WTC11 (cell line): Measurements from ENCODE around the gene KAT7. TPM values are rescaled to one million over a fixed set of nuclear protein-coding genes. Genes with fewer than 3 reads are reported as not detected.

Source experiments
- ATAC-seq: fragments of 200-7000 bp; cut with Tn5 transposase; 2 replicates; pipeline ENCODE4 v1.10.0; 2021; ENCODE audit warnings: mild to moderate bottlenecking, moderate library complexity
- CTCF ChIA-PET: fragments of 300-600 bp; sonication (Branson Sonifier 250); formaldehyde crosslinking; loops from one replicate; lab custom pipeline; 2021; ENCODE audit warnings: antibody characterized with exemption; lab: Charles Lee
- POLR2A ChIA-PET: fragments of 350-600 bp; sonication (Branson Sonifier 250); formaldehyde crosslinking; loops from one replicate; lab custom pipeline; 2021; ENCODE audit warnings: antibody characterized with exemption; lab: Charles Lee
- DNase-seq: peaks from one replicate; pipeline ENCODE4 v3.0.0; 2021; ENCODE audit warnings: low spot score
- H3K27ac Mint-ChIP-seq: 2 replicates; pipeline ENCODE4 v1.8.0; 2021; ENCODE audit warnings: mixed read lengths
- H3K27me3 Mint-ChIP-seq: 2 replicates; pipeline ENCODE4 v1.8.0; 2021; ENCODE audit warnings: low read depth, mild to moderate bottlenecking, moderate library complexity, mixed read lengths
- H3K36me3 Mint-ChIP-seq: 2 replicates; pipeline ENCODE4 v1.8.0; 2021; ENCODE audit warnings: mixed read lengths
- H3K4me1 Mint-ChIP-seq: 2 replicates; pipeline ENCODE4 v1.8.0; 2022; ENCODE audit warnings: mixed read lengths
- H3K4me3 Mint-ChIP-seq: 2 replicates; pipeline ENCODE4 v1.8.0; 2021; ENCODE audit warnings: mild to moderate bottlenecking, moderate library complexity, mixed read lengths
- H3K9me3 Mint-ChIP-seq: 2 replicates; pipeline ENCODE4 v1.8.0; 2021; ENCODE audit warnings: mixed read lengths
- NFE2L1 ChIP-seq: sonication (generic); formaldehyde crosslinking; IDR thresholded peaks from 2 replicates; pipeline ENCODE4 v1.8.1; 2023; ENCODE audit warnings: missing genetic modification reagents
- NR1H2 ChIP-seq: sonication (generic); formaldehyde crosslinking; IDR thresholded peaks from 2 replicates; pipeline ENCODE4 v1.9.0; 2021; ENCODE audit warnings: mild to moderate bottlenecking, moderate library complexity, missing genetic modification reagents
- NR2C2 ChIP-seq: sonication (generic); formaldehyde crosslinking; IDR thresholded peaks from 2 replicates; pipeline ENCODE4 v1.8.0; 2022; ENCODE audit warnings: mild to moderate bottlenecking, missing genetic modification reagents
- OVOL2 ChIP-seq: fragments of 250-450 bp; sonication (Bioruptor Pico); IDR thresholded peaks from 2 replicates; pipeline ENCODE4 v1.9.0; 2021; ENCODE audit warnings: mild to moderate bottlenecking, borderline replicate concordance
- ZBTB21 ChIP-seq: sonication (generic); formaldehyde crosslinking; IDR thresholded peaks from 2 replicates; pipeline ENCODE4 v1.8.1; 2023; ENCODE audit warnings: mild to moderate bottlenecking, missing genetic modification reagents, borderline replicate concordance
- ZNF219 ChIP-seq: sonication (generic); formaldehyde crosslinking; IDR thresholded peaks from 2 replicates; pipeline ENCODE4 v1.8.0; 2023; ENCODE audit warnings: missing genetic modification reagents, mild to moderate bottlenecking, borderline replicate concordance
- ZNF396 ChIP-seq: fragments of 250-450 bp; sonication (Bioruptor Pico); IDR thresholded peaks from 2 replicates; pipeline ENCODE4 v1.8.0; 2021; ENCODE audit warnings: mild to moderate bottlenecking, moderate library complexity, borderline replicate concordance
- ZNF416 ChIP-seq: fragments of 250-450 bp; sonication (Bioruptor Pico); IDR thresholded peaks from 2 replicates; pipeline ENCODE4 v1.9.0; 2021; ENCODE audit warnings: mild to moderate bottlenecking, inconsistent platforms
- total RNA-seq: library from RNA; stranded (reverse); gene quantifications from 3 replicates; pipeline ENCODE4 v1.2.3, GENCODE V29; 2021
- TF ChIP-seq, protein P1 (sequence below): sonication (generic); formaldehyde crosslinking; IDR thresholded peaks from 2 replicates; pipeline ENCODE4 v1.8.0; 2023; ENCODE audit warnings: missing genetic modification reagents, mild to moderate bottlenecking, borderline replicate concordance
- TF ChIP-seq, protein P2 (sequence below): sonication (generic); formaldehyde crosslinking; IDR thresholded peaks from 2 replicates; pipeline ENCODE4 v1.8.1; 2022; ENCODE audit warnings: low read depth, missing genetic modification reagents, borderline replicate concordance
- TF ChIP-seq, protein P3 (sequence below): sonication (generic); formaldehyde crosslinking; IDR thresholded peaks from 2 replicates; pipeline ENCODE4 v1.8.1; 2022; ENCODE audit warnings: mild to moderate bottlenecking, missing genetic modification reagents, moderate library complexity, borderline replicate concordance
- TF ChIP-seq, protein P4 (sequence below): fragments of 250-450 bp; sonication (Bioruptor Pico); IDR thresholded peaks from 2 replicates; pipeline ENCODE4 v1.9.0; 2021; ENCODE audit warnings: mild to moderate bottlenecking
- TF ChIP-seq, protein P5 (sequence below): fragments of 250-450 bp; sonication (Bioruptor Pico); conservative IDR thresholded peaks from 2 replicates; pipeline ENCODE4 v1.9.0; 2021; ENCODE audit warnings: mild to moderate bottlenecking
- TF ChIP-seq, protein P6 (sequence below): fragments of 250-450 bp; sonication (Bioruptor Pico); IDR thresholded peaks from 2 replicates; pipeline ENCODE4 v2.1.2; 2022; ENCODE audit warnings: mild to moderate bottlenecking, moderate library complexity
- TF ChIP-seq, protein P7 (sequence below): sonication (generic); formaldehyde crosslinking; conservative IDR thresholded peaks from 2 replicates; pipeline ENCODE4 v1.8.1; 2023; ENCODE audit warnings: mild to moderate bottlenecking, low read depth, missing genetic modification reagents, moderate library complexity

The KAT7 gene
- total RNA-seq, 1 experiment from 2014 or later, result 199 TPM

DNA sequence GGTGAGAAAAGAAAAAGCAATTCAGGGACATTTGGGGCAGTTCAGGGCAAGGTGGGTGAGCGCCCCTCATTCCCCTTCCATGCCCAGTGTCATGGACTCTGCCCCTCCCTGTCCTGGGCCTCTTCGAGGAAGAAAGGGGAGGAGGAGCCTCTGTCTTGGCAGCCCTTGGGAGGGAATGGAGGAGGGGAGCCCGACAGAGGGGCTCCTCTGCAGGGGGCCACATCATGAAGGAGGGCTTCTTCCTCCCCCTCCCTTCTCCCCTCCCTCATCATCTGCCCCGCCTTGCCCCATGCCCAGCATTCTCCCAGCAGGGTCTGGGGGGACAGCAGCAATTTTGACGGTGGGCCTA lies 92.5 kb downstream of the KAT7 start (continued):
- TF ChIP-seq, protein P1, sequence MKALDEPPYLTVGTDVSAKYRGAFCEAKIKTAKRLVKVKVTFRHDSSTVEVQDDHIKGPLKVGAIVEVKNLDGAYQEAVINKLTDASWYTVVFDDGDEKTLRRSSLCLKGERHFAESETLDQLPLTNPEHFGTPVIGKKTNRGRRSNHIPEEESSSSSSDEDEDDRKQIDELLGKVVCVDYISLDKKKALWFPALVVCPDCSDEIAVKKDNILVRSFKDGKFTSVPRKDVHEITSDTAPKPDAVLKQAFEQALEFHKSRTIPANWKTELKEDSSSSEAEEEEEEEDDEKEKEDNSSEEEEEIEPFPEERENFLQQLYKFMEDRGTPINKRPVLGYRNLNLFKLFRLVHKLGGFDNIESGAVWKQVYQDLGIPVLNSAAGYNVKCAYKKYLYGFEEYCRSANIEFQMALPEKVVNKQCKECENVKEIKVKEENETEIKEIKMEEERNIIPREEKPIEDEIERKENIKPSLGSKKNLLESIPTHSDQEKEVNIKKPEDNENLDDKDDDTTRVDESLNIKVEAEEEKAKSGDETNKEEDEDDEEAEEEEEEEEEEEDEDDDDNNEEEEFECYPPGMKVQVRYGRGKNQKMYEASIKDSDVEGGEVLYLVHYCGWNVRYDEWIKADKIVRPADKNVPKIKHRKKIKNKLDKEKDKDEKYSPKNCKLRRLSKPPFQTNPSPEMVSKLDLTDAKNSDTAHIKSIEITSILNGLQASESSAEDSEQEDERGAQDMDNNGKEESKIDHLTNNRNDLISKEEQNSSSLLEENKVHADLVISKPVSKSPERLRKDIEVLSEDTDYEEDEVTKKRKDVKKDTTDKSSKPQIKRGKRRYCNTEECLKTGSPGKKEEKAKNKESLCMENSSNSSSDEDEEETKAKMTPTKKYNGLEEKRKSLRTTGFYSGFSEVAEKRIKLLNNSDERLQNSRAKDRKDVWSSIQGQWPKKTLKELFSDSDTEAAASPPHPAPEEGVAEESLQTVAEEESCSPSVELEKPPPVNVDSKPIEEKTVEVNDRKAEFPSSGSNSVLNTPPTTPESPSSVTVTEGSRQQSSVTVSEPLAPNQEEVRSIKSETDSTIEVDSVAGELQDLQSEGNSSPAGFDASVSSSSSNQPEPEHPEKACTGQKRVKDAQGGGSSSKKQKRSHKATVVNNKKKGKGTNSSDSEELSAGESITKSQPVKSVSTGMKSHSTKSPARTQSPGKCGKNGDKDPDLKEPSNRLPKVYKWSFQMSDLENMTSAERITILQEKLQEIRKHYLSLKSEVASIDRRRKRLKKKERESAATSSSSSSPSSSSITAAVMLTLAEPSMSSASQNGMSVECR, result no peak
- TF ChIP-seq, protein P2, sequence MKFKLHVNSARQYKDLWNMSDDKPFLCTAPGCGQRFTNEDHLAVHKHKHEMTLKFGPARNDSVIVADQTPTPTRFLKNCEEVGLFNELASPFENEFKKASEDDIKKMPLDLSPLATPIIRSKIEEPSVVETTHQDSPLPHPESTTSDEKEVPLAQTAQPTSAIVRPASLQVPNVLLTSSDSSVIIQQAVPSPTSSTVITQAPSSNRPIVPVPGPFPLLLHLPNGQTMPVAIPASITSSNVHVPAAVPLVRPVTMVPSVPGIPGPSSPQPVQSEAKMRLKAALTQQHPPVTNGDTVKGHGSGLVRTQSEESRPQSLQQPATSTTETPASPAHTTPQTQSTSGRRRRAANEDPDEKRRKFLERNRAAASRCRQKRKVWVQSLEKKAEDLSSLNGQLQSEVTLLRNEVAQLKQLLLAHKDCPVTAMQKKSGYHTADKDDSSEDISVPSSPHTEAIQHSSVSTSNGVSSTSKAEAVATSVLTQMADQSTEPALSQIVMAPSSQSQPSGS (CRISPR knock-in tag), result no peak
- TF ChIP-seq NFE2L1 (CRISPR knock-in tag) (no peak), ZNF219 (CRISPR knock-in tag) (no peak)
- TF ChIP-seq, protein P3, sequence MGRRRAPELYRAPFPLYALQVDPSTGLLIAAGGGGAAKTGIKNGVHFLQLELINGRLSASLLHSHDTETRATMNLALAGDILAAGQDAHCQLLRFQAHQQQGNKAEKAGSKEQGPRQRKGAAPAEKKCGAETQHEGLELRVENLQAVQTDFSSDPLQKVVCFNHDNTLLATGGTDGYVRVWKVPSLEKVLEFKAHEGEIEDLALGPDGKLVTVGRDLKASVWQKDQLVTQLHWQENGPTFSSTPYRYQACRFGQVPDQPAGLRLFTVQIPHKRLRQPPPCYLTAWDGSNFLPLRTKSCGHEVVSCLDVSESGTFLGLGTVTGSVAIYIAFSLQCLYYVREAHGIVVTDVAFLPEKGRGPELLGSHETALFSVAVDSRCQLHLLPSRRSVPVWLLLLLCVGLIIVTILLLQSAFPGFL, result no peak

DNA sequence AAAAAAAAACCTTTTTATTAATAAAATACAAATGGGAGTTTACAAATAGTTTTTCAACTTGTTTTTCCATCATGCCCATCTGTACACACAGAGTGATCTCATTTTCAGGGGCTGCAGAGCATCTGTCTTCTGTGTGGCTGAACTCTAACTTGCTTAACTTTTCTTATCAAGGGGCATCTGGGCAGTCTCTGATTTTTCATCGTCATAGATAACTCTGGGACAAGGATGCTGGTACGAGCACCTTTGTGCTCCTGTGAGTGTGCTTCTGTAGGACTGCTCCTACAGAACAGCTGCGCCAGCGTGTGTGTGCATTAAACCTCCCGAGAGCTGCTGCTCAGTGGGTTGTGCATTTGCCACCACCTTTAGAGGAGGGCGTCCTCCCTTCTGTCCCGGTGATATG lies 94.0 kb downstream of the KAT7 start:
- H3K9me3 Mint-ChIP-seq, result no peaks in the 10 kb centered on the region
- DNase-seq (no peak), ATAC-seq (no peak)
- ChIA-PET POLR2A (no interaction called here), CTCF (interaction anchor here (0.8 to 2.4 kb wide), 4 partner anchors 16 to 115 kb away, joined by 3 to 20 read pairs (median 6); no protein-coding TSS in a partner anchor)
- H3K4me3 Mint-ChIP-seq, result no peak overlapping the region
- peaks cover 28% of the 10 kb centered on the region for H3K27me3 Mint-ChIP-seq
- no peaks in the 10 kb centered on the region for H3K36me3 Mint-ChIP-seq
- H3K27ac Mint-ChIP-seq, result no peak overlapping the region
- H3K4me1 Mint-ChIP-seq, result peaks cover 33% of the 10 kb centered on the region
- no peak for TF ChIP-seq ZNF416 (CRISPR knock-in tag)
- TF ChIP-seq ZNF396 (CRISPR knock-in tag), result no peak
- no peak for TF ChIP-seq NR2C2 (CRISPR knock-in tag)
- TF ChIP-seq NR1H2 (CRISPR knock-in tag), result no peak
- TF ChIP-seq, protein P2 (CRISPR knock-in tag), result no peak
- TF ChIP-seq, protein P4, sequence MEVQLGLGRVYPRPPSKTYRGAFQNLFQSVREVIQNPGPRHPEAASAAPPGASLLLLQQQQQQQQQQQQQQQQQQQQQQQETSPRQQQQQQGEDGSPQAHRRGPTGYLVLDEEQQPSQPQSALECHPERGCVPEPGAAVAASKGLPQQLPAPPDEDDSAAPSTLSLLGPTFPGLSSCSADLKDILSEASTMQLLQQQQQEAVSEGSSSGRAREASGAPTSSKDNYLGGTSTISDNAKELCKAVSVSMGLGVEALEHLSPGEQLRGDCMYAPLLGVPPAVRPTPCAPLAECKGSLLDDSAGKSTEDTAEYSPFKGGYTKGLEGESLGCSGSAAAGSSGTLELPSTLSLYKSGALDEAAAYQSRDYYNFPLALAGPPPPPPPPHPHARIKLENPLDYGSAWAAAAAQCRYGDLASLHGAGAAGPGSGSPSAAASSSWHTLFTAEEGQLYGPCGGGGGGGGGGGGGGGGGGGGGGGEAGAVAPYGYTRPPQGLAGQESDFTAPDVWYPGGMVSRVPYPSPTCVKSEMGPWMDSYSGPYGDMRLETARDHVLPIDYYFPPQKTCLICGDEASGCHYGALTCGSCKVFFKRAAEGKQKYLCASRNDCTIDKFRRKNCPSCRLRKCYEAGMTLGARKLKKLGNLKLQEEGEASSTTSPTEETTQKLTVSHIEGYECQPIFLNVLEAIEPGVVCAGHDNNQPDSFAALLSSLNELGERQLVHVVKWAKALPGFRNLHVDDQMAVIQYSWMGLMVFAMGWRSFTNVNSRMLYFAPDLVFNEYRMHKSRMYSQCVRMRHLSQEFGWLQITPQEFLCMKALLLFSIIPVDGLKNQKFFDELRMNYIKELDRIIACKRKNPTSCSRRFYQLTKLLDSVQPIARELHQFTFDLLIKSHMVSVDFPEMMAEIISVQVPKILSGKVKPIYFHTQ, result no peak
- no peak for TF ChIP-seq ZBTB21 (CRISPR knock-in tag)
- TF ChIP-seq, protein P3, result no peak
- no peak for TF ChIP-seq OVOL2 (CRISPR knock-in tag)
- TF ChIP-seq, protein P5, sequence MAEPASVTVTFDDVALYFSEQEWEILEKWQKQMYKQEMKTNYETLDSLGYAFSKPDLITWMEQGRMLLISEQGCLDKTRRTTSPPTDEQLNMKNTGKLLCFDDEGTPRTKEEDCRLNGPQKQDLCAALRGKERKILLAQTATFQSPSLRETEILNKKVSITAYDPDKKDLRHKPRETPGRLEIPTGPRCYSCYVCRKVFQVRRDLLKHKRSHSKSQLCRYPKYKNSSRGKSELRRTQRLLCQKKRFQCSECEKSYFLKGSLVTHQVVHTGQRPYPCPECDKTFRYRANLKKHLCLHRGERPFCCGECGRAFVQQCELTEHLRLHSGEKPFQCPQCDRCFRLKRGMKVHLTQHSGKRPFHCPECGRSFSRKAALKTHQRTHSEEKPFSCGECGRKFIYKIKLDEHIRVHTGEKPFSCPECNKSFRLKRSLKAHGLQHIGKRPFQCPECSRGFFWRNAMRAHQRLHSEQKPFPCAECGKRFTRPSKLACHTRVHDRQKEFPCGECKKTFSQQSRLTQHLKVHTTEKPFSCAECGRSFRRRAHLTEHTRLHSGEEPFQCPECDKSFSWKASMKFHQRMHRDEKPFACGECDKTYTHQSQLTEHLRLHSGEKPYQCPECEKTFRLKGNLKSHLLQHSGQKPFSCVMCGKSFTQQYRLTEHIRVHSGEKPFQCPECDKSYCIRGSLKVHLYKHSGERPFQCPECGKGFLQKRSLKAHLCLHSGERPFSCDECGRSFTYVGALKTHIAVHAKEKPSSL (CRISPR knock-in tag), result no peak
- TF ChIP-seq, protein P6, sequence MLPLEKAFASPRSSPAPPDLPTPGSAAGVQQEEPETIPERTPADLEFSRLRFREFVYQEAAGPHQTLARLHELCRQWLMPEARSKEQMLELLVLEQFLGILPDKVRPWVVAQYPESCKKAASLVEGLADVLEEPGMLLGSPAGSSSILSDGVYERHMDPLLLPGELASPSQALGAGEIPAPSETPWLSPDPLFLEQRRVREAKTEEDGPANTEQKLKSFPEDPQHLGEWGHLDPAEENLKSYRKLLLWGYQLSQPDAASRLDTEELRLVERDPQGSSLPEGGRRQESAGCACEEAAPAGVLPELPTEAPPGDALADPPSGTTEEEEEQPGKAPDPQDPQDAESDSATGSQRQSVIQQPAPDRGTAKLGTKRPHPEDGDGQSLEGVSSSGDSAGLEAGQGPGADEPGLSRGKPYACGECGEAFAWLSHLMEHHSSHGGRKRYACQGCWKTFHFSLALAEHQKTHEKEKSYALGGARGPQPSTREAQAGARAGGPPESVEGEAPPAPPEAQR (CRISPR knock-in tag), result no peak
- TF ChIP-seq, protein P7, sequence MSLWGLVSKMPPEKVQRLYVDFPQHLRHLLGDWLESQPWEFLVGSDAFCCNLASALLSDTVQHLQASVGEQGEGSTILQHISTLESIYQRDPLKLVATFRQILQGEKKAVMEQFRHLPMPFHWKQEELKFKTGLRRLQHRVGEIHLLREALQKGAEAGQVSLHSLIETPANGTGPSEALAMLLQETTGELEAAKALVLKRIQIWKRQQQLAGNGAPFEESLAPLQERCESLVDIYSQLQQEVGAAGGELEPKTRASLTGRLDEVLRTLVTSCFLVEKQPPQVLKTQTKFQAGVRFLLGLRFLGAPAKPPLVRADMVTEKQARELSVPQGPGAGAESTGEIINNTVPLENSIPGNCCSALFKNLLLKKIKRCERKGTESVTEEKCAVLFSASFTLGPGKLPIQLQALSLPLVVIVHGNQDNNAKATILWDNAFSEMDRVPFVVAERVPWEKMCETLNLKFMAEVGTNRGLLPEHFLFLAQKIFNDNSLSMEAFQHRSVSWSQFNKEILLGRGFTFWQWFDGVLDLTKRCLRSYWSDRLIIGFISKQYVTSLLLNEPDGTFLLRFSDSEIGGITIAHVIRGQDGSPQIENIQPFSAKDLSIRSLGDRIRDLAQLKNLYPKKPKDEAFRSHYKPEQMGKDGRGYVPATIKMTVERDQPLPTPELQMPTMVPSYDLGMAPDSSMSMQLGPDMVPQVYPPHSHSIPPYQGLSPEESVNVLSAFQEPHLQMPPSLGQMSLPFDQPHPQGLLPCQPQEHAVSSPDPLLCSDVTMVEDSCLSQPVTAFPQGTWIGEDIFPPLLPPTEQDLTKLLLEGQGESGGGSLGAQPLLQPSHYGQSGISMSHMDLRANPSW, result no peak
